B cell (primary cell): ENCODE measurements around the gene NT5DC3. TPM values are rescaled to one million over a fixed set of nuclear protein-coding genes. Genes with fewer than 3 reads are reported as not detected.
A peak's percentile ranks its signal among the peaks of the same experiment; 100 is the strongest.

ENCODE experiments used
- ATAC-seq: fragments of 200-7000 bp; cut with Tn5 transposase; one replicate; pipeline ENCODE4 v1.10.0; 2021; ENCODE audit warnings: low read depth, mild to moderate bottlenecking, moderate number of reproducible peaks, moderate library complexity
- CTCF ChIA-PET: fragments of 350-600 bp; sonication (Branson Sonifier 250); formaldehyde crosslinking; loops from one replicate; lab custom pipeline; 2021; ENCODE audit warnings: antibody characterized with exemption, inconsistent platforms; lab: Charles Lee
- POLR2A ChIA-PET: fragments of 350-600 bp; sonication (Branson Sonifier 250); formaldehyde crosslinking; loops from one replicate; lab custom pipeline; 2021; ENCODE audit warnings: antibody characterized with exemption; lab: Charles Lee
- DNase-seq: peaks from one replicate; pipeline ENCODE4 v3.0.0; 2013
- H2AFZ ChIP-seq: 2 replicates; pipeline ENCODE4 v1.6.1; 2012; ENCODE audit warnings: mild to moderate bottlenecking, low read depth, low read length; ENCODE audit not compliant: insufficient read depth, poor library complexity, severe bottlenecking
- H3K27ac ChIP-seq, 2 donors: 1 replicate in 1 of 2; 2 replicates in 1 of 2; pipeline ENCODE4 v1.5.1; 2012 to 2013; ENCODE audit warnings: low read length in 2 of 2, mild to moderate bottlenecking in 2 of 2, moderate library complexity in 1 of 2
- H3K27me3 ChIP-seq, 4 experiments: fragments of 200-600 bp in 1 of 4; sonication (generic) in 1 of 4; replicated peaks in 1 of 4; 1 replicate in 2 of 4; 2 replicates in 2 of 4; pipeline versions ENCODE4 v1.6.1 to v1.7.0; 2013 to 2016; ENCODE audit warnings: low read length in 3 of 4, mild to moderate bottlenecking in 2 of 4, mixed read lengths in 1 of 4, moderate library complexity in 1 of 4; ENCODE audit not compliant: insufficient read depth in 4 of 4, control insufficient read depth in 3 of 4; ENCODE audit errors: control extremely low read depth in 1 of 4
- H3K36me3 ChIP-seq, 2 experiments: replicated peaks in 1 of 2; 1 replicate in 1 of 2; 2 replicates in 1 of 2; pipeline versions ENCODE4 v1.6.1 to v1.7.1; 2013; ENCODE audit warnings: low read length in 1 of 2; ENCODE audit not compliant: insufficient read depth in 2 of 2, control insufficient read depth in 1 of 2; ENCODE audit errors: control extremely low read depth in 1 of 2, extremely low read depth in 1 of 2
- H3K4me1 ChIP-seq, 2 donors: fragments of 200-600 bp in 1 of 2; sonication (generic) in 1 of 2; 1 replicate in 1 of 2; 2 replicates in 1 of 2; pipeline versions ENCODE4 v1.5.1 to v1.6.1; 2013 to 2017; ENCODE audit warnings: low read length in 2 of 2; ENCODE audit not compliant: control insufficient read depth in 2 of 2, insufficient read depth in 2 of 2
- H3K4me2 ChIP-seq: replicated peaks from 2 replicates; pipeline ENCODE3; 2012; ENCODE audit warnings: mild to moderate bottlenecking, low read depth, low read length; ENCODE audit not compliant: poor library complexity, severe bottlenecking
- H3K4me3 ChIP-seq, 5 experiments: fragments of 200-600 bp in 1 of 5; sonication (generic) in 1 of 5; 1 replicate in 3 of 5; 2 replicates in 2 of 5; pipeline versions ENCODE4 v1.5.1 to v1.7.0; 2011 to 2016; ENCODE audit warnings: low read length in 4 of 5, mild to moderate bottlenecking in 4 of 5, low read depth in 2 of 5, control low read depth in 1 of 5, moderate library complexity in 1 of 5; ENCODE audit not compliant: insufficient read depth in 1 of 5; ENCODE audit errors: control extremely low read depth in 1 of 5, extremely low read depth in 1 of 5
- H3K79me2 ChIP-seq: fragments of 200-600 bp; sonication (generic); one replicate; pipeline ENCODE4 v1.6.0; 2016; ENCODE audit warnings: low read length; ENCODE audit not compliant: control insufficient read depth, insufficient read depth
- H3K9ac ChIP-seq: fragments of 200-600 bp; sonication (generic); 2 replicates; pipeline ENCODE4 v1.6.1; 2017; ENCODE audit warnings: mild to moderate bottlenecking, low read length, moderate library complexity
- H3K9me3 ChIP-seq, 3 donors: one replicate each; pipeline versions ENCODE4 v1.6.1 to v1.7.1; 2013; ENCODE audit warnings: low read length in 2 of 3; ENCODE audit not compliant: control insufficient read depth in 2 of 3, insufficient read depth in 1 of 3; ENCODE audit errors: control extremely low read depth in 1 of 3
- H4K20me1 ChIP-seq: 2 replicates; pipeline ENCODE4 v1.6.0; 2012; ENCODE audit warnings: mild to moderate bottlenecking, low read length; ENCODE audit not compliant: insufficient read depth, control insufficient read depth, poor library complexity, severe bottlenecking
- H3K27ac Mint-ChIP-seq: one replicate; pipeline ENCODE4 v1.8.0; 2021; ENCODE audit warnings: mixed read lengths
- H3K27me3 Mint-ChIP-seq: one replicate; pipeline ENCODE4 v1.8.0; 2021; ENCODE audit warnings: mixed read lengths
- H3K4me1 Mint-ChIP-seq: one replicate; pipeline ENCODE4 v1.8.0; 2021; ENCODE audit warnings: mixed read lengths
- H3K4me3 Mint-ChIP-seq: one replicate; pipeline ENCODE4 v1.8.0; 2021; ENCODE audit warnings: mixed read lengths
- H3K9me3 Mint-ChIP-seq: one replicate; pipeline ENCODE4 v1.8.0; 2022; ENCODE audit warnings: mixed read lengths; ENCODE audit not compliant: insufficient read depth
- EZH2 ChIP-seq: IDR thresholded peaks from 2 replicates; pipeline ENCODE4 v1.6.1; 2012; ENCODE audit warnings: borderline replicate concordance, low read depth, mild to moderate bottlenecking, moderate library complexity, low read length; ENCODE audit not compliant: insufficient read depth, poor library complexity, severe bottlenecking
- WGBS: methylation state at CpG from one replicate; pipeline ENCODE4 v1.1.5; 2013; ENCODE audit warnings: missing lambda C conversion rate; ENCODE audit not compliant: insufficient coverage; 5-methylcytosine and 5-hydroxymethylcytosine counted together
- intact Hi-C: fragments of 100-400 bp; cut with micrococcal nuclease; formaldehyde crosslinking; loops from one replicate; pipeline ENCODE4 v1.10.0; 2022
- polyA plus RNA-seq: library from polyadenylated mRNA; depleted of rRNA; stranded (reverse); fragments of >200 nt; gene quantifications from 2 replicates; pipeline ENCODE4 v1.2.3, GENCODE V29; 2012
- total RNA-seq, 2 donors: library from RNA; stranded (reverse); fragments of 120-200 nt in 1 of 2; gene quantifications; 1 replicate in 1 of 2; 2 replicates in 1 of 2; pipeline versions ENCODE4 v1.2.3 to v1.2.4, GENCODE V29; 2013 to 2022
- TF ChIP-seq, protein P1 (sequence below): fragments of 200-600 bp; IDR thresholded peaks from one replicate; pipeline ENCODE4 v1.8.0; 2022; ENCODE audit warnings: antibody characterized with exemption, mild to moderate bottlenecking

The NT5DC3 gene
- total and polyA plus RNA-seq, 2 donors (not counting 1 experiment from before 2014, with no cell fraction given), result 4.4 to 10.6 TPM

DNA sequence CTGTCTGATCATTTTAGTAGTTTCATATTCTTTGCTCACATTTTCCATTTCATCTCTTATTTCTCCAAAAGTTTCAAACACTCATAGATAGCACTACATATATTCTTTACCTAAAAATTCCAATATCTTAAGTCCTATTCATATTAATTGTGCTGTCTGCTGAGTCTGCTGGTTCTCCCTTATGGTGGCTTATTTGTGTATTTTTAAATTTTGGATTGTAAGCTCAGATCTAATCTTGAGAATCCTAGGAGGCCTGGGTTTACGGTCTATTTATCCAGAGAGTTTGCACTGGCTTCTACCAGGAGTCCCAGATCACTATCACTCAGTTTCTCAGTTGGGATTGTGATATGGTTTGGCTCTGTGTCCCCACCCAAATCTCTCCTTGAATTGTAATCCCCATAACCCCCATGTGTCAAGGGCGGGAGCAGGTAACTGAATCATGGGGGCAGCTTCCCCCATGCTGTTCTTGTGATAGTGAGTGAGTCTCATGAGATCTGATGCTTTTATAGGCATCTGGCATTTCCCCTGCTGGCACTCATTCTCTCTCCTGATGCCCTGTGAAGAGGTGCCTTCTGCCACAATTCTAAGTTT, 10.2 kb downstream of the NT5DC3 start:
- no peaks in the 10 kb centered on the region for H3K9me3 Mint-ChIP-seq
- no CpG with 5 or more reads among the region's 2 CpGs for WGBS
- DNase-seq, result no peak
- ATAC-seq, result no peak
- no peak overlapping the region for H3K4me3 ChIP-seq
- H3K27me3 Mint-ChIP-seq, result no peaks in the 10 kb centered on the region
- H3K4me1 ChIP-seq, result peaks cover 20 to 39% of the 10 kb centered on the region in 2 donors
- H3K4me2 ChIP-seq, result no peak overlapping the region
- peak overlapping the region; percentile 63 for H3K27ac Mint-ChIP-seq
- H3K9me3 ChIP-seq, result no peaks in the 10 kb centered on the region
- H3K4me1 Mint-ChIP-seq, result peaks cover 59% of the 10 kb centered on the region
- H3K9ac ChIP-seq, result no peak overlapping the region
- H3K36me3 ChIP-seq, result no peaks in the 10 kb centered on the region
- no peaks in the 10 kb centered on the region for H3K27me3 ChIP-seq
- CTCF ChIA-PET, result no interaction called here
- H3K79me2 ChIP-seq, result peaks cover 40% of the 10 kb centered on the region
- intact Hi-C loops, result no loop called here
- TF ChIP-seq EZH2, result no peak
- H3K4me3 Mint-ChIP-seq, result no peak overlapping the region
- POLR2A ChIA-PET, result interaction anchor here (0.6 to 0.8 kb wide), 2 partner anchors 9 to 10 kb away, joined by 3 to 8 read pairs; partner anchors contain the start of gene NT5DC3
- H4K20me1 ChIP-seq, result no peaks in the 10 kb centered on the region
- H3K27ac ChIP-seq, result no peak overlapping the region
- H2AFZ ChIP-seq, result no peak overlapping the region

DNA sequence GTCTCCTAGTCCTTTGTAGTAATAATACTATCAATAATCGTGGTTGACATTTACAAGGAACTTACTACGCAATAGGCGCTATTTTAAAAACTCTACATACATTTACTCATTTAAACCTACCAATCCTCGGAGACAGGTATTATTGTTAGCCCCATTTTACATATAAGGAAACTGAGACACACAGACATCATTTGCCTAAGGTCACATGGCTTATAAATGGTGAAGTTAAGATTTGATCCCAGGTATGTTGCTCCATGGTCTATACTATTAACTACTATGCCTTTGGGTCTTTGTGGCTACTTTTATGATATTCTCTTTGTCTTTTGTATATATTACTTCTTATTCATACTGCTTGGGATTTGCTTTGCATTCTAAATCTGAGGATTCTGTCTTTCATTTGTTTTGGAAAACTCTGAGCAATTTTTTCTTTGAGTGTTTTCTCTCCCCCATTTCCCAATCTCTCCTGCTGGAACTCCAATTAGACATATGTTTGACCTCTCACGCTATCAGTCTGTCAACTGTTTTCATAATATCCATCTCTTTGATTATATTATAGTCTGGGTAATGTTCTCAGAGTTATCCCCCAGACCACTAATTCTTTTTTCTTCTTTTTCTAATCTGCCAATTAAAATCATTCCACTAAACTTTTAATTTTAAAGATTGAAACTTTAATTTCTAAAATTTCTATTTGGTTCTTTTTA, 10.9 kb downstream of the NT5DC3 start:
- ATAC-seq, result no peak
- Mint-ChIP-seq H3K27me3 (no peaks in the 10 kb centered on the region), H3K27ac (no peak overlapping the region), H3K9me3 (no peaks in the 10 kb centered on the region), H3K4me1 (peaks cover 53% of the 10 kb centered on the region), H3K4me3 (no peak overlapping the region)
- ChIA-PET CTCF (no interaction called here), POLR2A (no interaction called here)
- no peaks in the 10 kb centered on the region for H3K27me3 ChIP-seq
- H4K20me1 ChIP-seq, result no peaks in the 10 kb centered on the region
- H3K27ac ChIP-seq, result no peak overlapping the region
- no CpG with 5 or more reads among the region's 5 CpGs for WGBS
- no peak overlapping the region for H2AFZ ChIP-seq
- no peaks in the 10 kb centered on the region for H3K9me3 ChIP-seq
- no peak for DNase-seq
- no peak overlapping the region for H3K9ac ChIP-seq
- H3K36me3 ChIP-seq, result no peaks in the 10 kb centered on the region
- intact Hi-C loops, result no loop called here
- H3K79me2 ChIP-seq, result peaks cover 34% of the 10 kb centered on the region
- H3K4me3 ChIP-seq, result no peak overlapping the region
- TF ChIP-seq, protein P1, sequence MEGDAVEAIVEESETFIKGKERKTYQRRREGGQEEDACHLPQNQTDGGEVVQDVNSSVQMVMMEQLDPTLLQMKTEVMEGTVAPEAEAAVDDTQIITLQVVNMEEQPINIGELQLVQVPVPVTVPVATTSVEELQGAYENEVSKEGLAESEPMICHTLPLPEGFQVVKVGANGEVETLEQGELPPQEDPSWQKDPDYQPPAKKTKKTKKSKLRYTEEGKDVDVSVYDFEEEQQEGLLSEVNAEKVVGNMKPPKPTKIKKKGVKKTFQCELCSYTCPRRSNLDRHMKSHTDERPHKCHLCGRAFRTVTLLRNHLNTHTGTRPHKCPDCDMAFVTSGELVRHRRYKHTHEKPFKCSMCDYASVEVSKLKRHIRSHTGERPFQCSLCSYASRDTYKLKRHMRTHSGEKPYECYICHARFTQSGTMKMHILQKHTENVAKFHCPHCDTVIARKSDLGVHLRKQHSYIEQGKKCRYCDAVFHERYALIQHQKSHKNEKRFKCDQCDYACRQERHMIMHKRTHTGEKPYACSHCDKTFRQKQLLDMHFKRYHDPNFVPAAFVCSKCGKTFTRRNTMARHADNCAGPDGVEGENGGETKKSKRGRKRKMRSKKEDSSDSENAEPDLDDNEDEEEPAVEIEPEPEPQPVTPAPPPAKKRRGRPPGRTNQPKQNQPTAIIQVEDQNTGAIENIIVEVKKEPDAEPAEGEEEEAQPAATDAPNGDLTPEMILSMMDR, result no peak
- TF ChIP-seq EZH2, result no peak
- H3K4me1 ChIP-seq, result peaks cover 20 to 36% of the 10 kb centered on the region in 2 donors
- no peak overlapping the region for H3K4me2 ChIP-seq
